Measurements from ENCODE around the gene CC2D1A. TPM values are rescaled to one million over a fixed set of nuclear protein-coding genes. Genes with fewer than 3 reads are reported as not detected.

CC2D1A gene
- total and polyA plus RNA-seq, 4 donors: 19.3 to 39.5 (median 29.4) TPM

DNA sequence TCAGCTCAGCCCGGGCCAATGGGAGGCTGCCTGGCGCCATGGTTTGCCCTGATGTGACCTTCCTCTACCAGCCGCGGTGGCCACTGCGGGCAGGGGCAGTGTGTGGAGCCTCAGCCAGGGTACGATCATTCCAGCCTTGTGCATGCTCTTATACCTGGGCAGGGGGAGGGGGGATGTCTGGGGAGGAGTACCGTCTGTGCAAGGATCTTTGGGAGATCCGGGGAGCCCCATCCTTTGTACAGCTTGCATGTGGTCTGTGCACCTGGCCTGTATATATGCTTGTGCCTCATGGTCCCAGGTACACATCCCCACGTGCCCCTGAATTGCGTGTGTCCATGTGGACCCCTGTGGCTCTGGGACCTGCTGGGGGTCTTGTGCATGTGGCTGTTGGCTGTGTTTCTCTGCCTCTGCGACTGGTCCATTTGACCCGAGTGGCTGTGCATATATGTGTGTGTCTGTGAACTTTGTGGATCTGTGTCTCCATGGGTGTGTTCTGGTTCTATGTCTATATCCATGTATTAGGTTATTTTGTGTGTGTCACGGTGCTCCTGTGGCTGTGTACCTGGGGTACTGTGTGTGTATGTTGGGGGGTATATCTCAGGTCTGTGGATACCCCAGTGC is 41.8 kb upstream of the CC2D1A start:
- no peak for ATAC-seq (ENCODE audit: insufficient read depth, low FRiP score)
- Histone ChIP-seq H3K4me3 (no peak overlapping the region), H3K9me3 (ENCODE audit: control insufficient read depth in 4 of 4, insufficient read depth in 3 of 4, low read length in 3 of 4) (no peaks in the 10 kb centered on the region), H3K36me3 (ENCODE audit: control insufficient read depth in 4 of 4, insufficient read depth in 4 of 4, low read length in 4 of 4) (no peaks in the 10 kb centered on the region), H3K27me3 (ENCODE audit: control insufficient read depth in 3 of 3, insufficient read depth in 3 of 3, low read length in 2 of 3) (peaks cover 0 to 11% (median 9%) of the 10 kb centered on the region in 3 donors), H3K27ac (ENCODE audit: low read depth in 1 of 2, low read length in 1 of 2) (no peak overlapping the region), H3K4me1 (ENCODE audit: control insufficient read depth in 5 of 5, insufficient read depth in 5 of 5, low read length in 5 of 5) (peaks cover 2 to 28% (median 6%) of the 10 kb centered on the region in 5 donors), H3K9ac (ENCODE audit: insufficient read depth in 1 of 2, low read length in 2 of 2) (no peak overlapping the region)
- peak in 1 of 3 donors; percentile 23 for DNase-seq
- TF ChIP-seq, protein P1, sequence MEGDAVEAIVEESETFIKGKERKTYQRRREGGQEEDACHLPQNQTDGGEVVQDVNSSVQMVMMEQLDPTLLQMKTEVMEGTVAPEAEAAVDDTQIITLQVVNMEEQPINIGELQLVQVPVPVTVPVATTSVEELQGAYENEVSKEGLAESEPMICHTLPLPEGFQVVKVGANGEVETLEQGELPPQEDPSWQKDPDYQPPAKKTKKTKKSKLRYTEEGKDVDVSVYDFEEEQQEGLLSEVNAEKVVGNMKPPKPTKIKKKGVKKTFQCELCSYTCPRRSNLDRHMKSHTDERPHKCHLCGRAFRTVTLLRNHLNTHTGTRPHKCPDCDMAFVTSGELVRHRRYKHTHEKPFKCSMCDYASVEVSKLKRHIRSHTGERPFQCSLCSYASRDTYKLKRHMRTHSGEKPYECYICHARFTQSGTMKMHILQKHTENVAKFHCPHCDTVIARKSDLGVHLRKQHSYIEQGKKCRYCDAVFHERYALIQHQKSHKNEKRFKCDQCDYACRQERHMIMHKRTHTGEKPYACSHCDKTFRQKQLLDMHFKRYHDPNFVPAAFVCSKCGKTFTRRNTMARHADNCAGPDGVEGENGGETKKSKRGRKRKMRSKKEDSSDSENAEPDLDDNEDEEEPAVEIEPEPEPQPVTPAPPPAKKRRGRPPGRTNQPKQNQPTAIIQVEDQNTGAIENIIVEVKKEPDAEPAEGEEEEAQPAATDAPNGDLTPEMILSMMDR (IDR thresholded peaks at IDR 0.05; ENCODE audit: control extremely low read depth, extremely low read depth): no peak
- WGBS, 2 donors: 25% methylated on average over 13 of the region's 13 CpGs

DNA sequence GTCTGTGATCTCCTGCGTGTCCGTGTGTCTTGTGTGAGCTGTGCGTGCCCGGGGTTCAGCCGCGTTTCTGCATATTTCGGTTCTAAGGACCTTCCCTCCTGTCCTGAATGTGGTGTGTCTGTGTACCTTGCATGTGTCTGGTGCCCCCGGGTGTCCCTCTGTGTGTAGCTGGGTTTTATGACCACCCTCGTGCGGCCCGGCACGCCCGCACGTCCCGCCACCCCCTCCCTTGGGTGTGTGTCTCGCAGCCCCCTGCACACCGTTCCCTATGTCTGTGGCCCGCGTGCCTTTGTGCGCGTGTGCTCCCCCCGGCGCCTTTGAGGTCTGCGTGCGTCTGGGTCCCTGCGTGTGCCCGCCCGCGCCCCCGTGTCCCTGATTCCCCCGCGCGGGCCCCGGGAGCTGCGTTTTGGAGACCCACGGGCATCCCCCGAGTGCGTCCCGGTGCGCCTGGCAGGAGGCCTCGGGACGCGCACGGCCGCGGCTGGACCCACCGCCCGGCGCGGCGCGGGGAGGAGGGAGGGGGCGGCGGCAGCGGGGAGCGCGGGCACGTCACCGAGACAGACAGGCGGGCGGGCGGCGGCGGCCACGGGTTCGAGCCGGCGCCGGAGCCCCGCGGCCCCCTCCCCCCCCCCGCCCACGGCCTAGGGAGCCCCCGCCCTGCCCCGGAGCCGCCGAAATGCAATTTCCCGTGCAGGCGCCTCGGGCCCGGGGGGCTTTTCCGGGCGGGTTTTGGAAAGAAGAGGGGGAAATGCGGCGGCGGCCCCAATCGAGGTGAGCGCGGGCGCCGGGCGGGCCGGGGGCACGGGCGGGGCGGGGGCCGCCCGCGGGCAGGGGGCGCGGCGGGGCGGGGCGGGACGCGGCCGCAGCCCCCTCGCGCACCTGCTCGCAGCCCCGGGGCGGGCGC is 41.1 kb upstream of the CC2D1A start:
- Histone ChIP-seq H3K9me3 (ENCODE audit: control insufficient read depth in 4 of 4, insufficient read depth in 3 of 4, low read length in 3 of 4) (no peaks in the 10 kb centered on the region), H3K27me3 (ENCODE audit: control insufficient read depth in 3 of 3, insufficient read depth in 3 of 3, low read length in 2 of 3) (peaks cover 0 to 11% (median 9%) of the 10 kb centered on the region in 3 donors), H3K4me3 (peak overlapping the region; percentile 21), H3K27ac (ENCODE audit: low read depth in 1 of 2, low read length in 1 of 2) (peak overlapping the region in 1 of 2 donors; percentile 12), H3K36me3 (ENCODE audit: control insufficient read depth in 4 of 4, insufficient read depth in 4 of 4, low read length in 4 of 4) (no peaks in the 10 kb centered on the region), H3K4me1 (ENCODE audit: control insufficient read depth in 5 of 5, insufficient read depth in 5 of 5, low read length in 5 of 5) (peaks cover 2 to 28% (median 6%) of the 10 kb centered on the region in 5 donors), H3K9ac (ENCODE audit: insufficient read depth in 1 of 2, low read length in 2 of 2) (no peak overlapping the region)
- DNase-seq (no peak), ATAC-seq (ENCODE audit: insufficient read depth, low FRiP score) (no peak)
- WGBS, 2 donors: 4% methylated on average over 42 to 106 of the region's 113 CpGs
- TF ChIP-seq, protein P1 (IDR thresholded peaks at IDR 0.05; ENCODE audit: control extremely low read depth, extremely low read depth): no peak

DNA sequence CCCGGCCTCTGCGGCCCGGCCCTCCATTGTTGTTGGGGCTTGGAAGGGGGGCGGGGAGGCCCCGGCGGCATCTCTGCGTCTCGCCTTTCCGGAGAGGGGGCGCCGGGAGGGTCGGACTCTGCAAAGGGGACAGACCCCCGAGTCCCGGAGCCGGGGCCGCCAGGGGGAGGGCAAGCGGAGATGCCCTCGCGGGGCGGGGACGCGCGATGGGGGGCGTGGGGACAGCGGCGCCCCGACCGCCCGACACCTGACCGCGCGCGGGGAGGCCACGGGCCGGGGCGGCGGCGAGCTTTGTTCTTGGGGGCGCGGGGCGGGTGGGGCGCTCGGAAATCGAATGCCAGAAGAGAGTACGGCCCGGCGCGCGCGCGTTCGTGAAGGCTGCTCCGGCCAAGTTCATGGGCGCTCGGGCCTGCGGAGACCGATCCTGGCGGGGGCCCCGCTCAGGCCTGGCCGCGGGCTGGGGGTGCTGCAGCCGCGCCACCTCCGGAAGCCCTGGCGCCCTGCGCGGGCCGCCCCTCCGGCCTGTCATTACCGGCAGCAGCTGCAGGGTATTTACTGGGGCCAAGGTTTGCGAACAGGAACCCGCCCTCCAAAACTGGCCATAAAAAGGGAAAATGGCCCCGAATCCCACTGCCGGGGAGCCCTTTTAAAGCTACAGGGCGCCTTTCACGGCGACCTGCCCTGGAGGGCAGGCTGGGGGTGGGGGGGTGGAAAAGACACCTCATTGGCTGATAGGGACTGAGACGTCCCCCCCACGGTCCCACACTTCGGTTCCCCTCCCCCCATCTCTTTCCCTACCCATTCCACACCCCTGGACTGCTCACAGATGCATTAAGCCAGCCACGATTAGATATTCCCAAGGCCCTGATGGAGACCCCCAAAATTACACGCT is 40.2 kb upstream of the CC2D1A start:
- ATAC-seq (ENCODE audit: insufficient read depth, low FRiP score) (no peak), DNase-seq (peak in 1 of 3 donors; percentile 31)
- Histone ChIP-seq H3K9ac (ENCODE audit: insufficient read depth in 1 of 2, low read length in 2 of 2) (peak overlapping the region; percentile 3 to 63), H3K27me3 (ENCODE audit: control insufficient read depth in 3 of 3, insufficient read depth in 3 of 3, low read length in 2 of 3) (peaks cover 0 to 11% (median 9%) of the 10 kb centered on the region in 3 donors), H3K27ac (ENCODE audit: low read depth in 1 of 2, low read length in 1 of 2) (peak overlapping the region in 1 of 2 donors; percentile 21), H3K36me3 (ENCODE audit: control insufficient read depth in 4 of 4, insufficient read depth in 4 of 4, low read length in 4 of 4) (no peaks in the 10 kb centered on the region), H3K4me1 (ENCODE audit: control insufficient read depth in 5 of 5, insufficient read depth in 5 of 5, low read length in 5 of 5) (peaks cover 2 to 28% (median 6%) of the 10 kb centered on the region in 5 donors), H3K9me3 (ENCODE audit: control insufficient read depth in 4 of 4, insufficient read depth in 3 of 4, low read length in 3 of 4) (no peaks in the 10 kb centered on the region), H3K4me3 (peak overlapping the region; percentile 21)
- TF ChIP-seq, protein P1 (IDR thresholded peaks at IDR 0.05; ENCODE audit: control extremely low read depth, extremely low read depth): no peak
- 2% methylated on average over 59 to 82 of the region's 82 CpGs for WGBS, 2 donors

All from lung (tissue), 12 donors.